Thymus (tissue), 2 donors: Measurements from ENCODE around the gene LSM3. TPM values are rescaled to one million over a fixed set of nuclear protein-coding genes. Genes with fewer than 3 reads are reported as not detected.

Experiments
- polyA plus RNA-seq: library from polyadenylated mRNA; stranded (reverse); fragments of 200-250 nt; gene quantifications from one replicate; pipeline ENCODE4 v1.2.3, GENCODE V29; 2013
- total RNA-seq: library from RNA; stranded (reverse); fragments of 120-200 nt; gene quantifications from one replicate; pipeline ENCODE4 v1.2.4, GENCODE V29; 2013
- donor health status: healthy.

LSM3 gene
- total and polyA plus RNA-seq, 2 donors, result 18.3 to 20.9 TPM

Other genes starting within 250 kb of the LSM3 start
- 14.4 TPM for gene CHCHD4, start 53.9 kb upstream of the LSM3 start, total RNA-seq
- 10.8 TPM for gene CHCHD4, start 53.9 kb upstream of the LSM3 start, polyA plus RNA-seq
- gene TMEM43, start 53.8 kb upstream of the LSM3 start, total RNA-seq, result 29.9 TPM
- gene TMEM43, start 53.8 kb upstream of the LSM3 start, polyA plus RNA-seq, result 50.4 TPM
- 19.1 TPM for gene XPC, start 216 bp upstream of the LSM3 start, total RNA-seq
- 32.8 TPM for gene XPC, start 216 bp upstream of the LSM3 start, polyA plus RNA-seq
- gene SLC6A6, start 223.8 kb downstream of the LSM3 start, total RNA-seq, result 8.2 TPM
- 5.2 TPM for gene SLC6A6, start 223.8 kb downstream of the LSM3 start, polyA plus RNA-seq